ENCODE data around the gene PLAAT2.
"Not testable (repeated sequence)": the region's sequence is repeated elsewhere in the genome, so short reads cannot be mapped to it uniquely, and the experiment has no call there.

The PLAAT2 gene

DNA sequence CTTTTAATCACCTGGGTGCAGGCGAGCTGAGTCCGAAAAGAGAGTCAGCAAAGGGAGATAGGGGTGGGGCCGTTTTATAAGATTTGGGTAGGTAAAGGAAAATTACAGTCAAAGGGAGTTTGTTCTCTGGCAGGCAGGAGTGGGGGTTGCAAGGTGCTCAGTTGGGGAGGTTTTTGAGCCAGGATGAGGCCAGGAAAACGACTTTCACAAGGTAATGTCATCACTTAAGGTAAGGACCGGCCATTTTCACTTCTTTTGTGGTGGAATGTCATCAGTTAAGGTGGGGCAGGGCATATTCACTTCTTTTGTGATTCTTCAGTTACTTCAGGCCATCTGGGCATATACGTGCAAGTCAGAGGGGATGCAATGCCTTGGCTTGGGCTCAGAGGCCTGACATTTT lies 33.8 kb downstream of the PLAAT2 start:
- peaks cover 29% of the 10 kb centered on the region for H3K27me3 Mint-ChIP-seq
- H3K36me3 Mint-ChIP-seq (ENCODE audit: low read depth); H3K4me1 Mint-ChIP-seq (ENCODE audit: low read depth); H3K27ac Mint-ChIP-seq; H3K9me3 Mint-ChIP-seq; H3K4me3 Mint-ChIP-seq; intact Hi-C loops (cut with micrococcal nuclease): not testable (repeated sequence)

DNA sequence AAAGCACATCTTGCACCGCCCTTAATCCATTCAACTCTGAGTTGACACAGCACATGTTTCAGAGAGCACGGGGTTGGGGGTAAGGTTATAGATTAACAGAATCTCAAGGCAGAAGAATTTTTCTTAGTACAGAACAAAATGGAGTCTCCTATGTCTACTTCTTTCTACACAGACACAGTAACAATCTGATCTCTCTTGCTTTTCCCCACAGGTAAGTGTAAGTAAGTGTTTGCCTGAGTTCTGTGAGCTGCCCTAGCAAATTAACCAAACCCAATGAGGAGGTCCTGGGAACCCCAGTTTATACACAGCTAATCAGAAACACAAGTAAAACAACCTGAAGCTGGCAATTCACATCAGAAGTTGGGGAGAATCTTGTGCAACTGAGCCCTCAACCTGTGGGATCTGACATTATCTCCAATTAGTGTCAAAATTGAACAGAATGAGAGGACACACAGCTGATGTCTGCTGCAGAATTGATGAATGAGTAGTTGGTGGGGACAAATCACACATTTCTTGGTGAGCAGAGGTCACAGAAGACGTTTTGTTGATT lies 34.4 kb downstream of the PLAAT2 start:
- H3K36me3 Mint-ChIP-seq (ENCODE audit: low read depth); H3K4me3 Mint-ChIP-seq; H3K27ac Mint-ChIP-seq; H3K9me3 Mint-ChIP-seq; intact Hi-C loops (cut with micrococcal nuclease); H3K4me1 Mint-ChIP-seq (ENCODE audit: low read depth): not testable (repeated sequence)
- H3K27me3 Mint-ChIP-seq: peaks cover 29% of the 10 kb centered on the region

DNA sequence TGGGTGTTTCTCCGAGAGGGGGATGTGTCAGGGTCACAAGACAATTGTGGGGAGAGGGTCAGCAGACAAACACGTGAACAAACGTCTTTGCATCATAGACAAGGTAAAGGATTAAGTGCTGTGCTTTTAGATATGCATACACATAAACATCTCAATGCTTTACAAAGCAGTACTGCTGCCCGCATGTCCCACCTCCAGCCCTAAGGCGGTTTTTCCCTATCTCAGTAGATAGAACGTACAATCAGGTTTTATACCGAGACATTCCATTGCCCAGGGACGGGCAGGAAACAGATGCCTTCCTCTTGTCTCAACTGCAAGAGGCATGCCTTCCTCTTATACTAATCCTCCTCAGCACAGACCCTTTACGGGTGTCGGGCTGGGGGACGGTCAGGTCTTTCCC lies 35.0 kb downstream of the PLAAT2 start:
- H3K27ac Mint-ChIP-seq; H3K9me3 Mint-ChIP-seq; intact Hi-C loops (cut with micrococcal nuclease); H3K4me3 Mint-ChIP-seq; H3K4me1 Mint-ChIP-seq (ENCODE audit: low read depth); H3K36me3 Mint-ChIP-seq (ENCODE audit: low read depth): not testable (repeated sequence)
- H3K27me3 Mint-ChIP-seq: peaks cover 24% of the 10 kb centered on the region

DNA sequence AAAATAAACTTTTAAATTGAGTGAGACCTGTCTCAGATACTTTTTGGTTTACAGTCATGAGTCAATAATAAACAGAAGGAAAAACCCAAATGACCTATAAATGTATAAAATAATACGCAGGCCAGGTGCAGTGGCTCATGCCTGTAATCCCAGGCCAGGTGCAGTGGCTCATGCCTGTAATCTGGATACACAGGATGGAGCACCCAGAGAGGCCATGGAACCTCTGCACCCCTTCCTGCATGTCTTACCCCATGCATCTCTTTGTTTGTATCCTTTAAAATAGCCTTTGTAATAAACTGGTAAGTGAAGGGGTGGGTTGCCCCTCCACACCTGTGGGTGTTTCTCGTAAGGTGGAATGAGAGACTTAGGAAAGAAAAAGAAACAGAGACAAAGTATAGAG lies 35.5 kb downstream of the PLAAT2 start:
- Mint-ChIP-seq H3K36me3 (ENCODE audit: low read depth) (no peaks in the 10 kb centered on the region), H3K4me3 (no peak overlapping the region), H3K4me1 (ENCODE audit: low read depth) (peaks cover 10% of the 10 kb centered on the region), H3K27me3 (peaks cover 23% of the 10 kb centered on the region), H3K9me3 (no peaks in the 10 kb centered on the region), H3K27ac (no peak overlapping the region)
- intact Hi-C loops (cut with micrococcal nuclease): no loop called here

DNA sequence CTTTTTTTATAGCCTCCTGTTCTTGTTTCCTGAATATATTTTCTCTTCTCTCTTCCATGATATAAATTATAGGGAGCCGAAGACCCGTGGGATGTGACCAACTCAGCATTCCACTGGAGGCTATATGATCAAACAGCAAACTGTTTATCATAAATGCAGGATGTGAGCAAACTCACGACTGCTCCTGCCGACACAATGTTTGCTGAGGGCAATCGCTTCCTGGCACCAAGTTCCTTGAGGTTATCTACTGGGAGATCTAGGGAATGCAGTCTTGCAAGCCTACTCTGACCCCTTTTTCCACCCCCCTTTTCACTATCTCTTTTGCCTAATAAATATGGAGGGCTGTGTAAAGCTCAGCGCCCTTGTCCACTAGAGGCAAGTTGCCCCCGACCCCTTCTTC lies 40.0 kb downstream of the PLAAT2 start:
- intact Hi-C loops (cut with micrococcal nuclease): no loop called here
- Mint-ChIP-seq H3K4me1 (ENCODE audit: low read depth) (peaks cover 10% of the 10 kb centered on the region), H3K27ac (no peak overlapping the region), H3K9me3 (peaks cover 19% of the 10 kb centered on the region), H3K4me3 (no peak overlapping the region), H3K27me3 (peaks cover 10% of the 10 kb centered on the region), H3K36me3 (ENCODE audit: low read depth) (no peaks in the 10 kb centered on the region)

DNA sequence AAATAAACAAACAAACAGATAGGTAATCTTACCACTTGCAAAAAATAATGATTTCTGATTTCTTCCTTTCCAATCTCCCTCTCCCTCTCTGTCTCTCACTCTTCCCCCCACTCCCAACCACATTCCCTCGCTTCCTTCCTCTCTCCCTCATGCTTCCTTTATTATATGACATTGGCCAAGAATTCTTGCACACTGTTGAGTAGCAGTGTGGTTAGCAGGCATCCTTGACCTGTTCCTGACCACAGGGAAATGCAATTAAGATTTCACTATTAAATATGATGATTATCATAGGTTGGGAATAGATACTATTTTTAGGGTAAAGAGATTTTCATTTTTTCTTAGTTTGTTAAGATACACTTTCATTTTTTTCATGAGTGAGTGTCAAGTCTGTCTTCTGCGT lies 41.3 kb downstream of the PLAAT2 start:
- Mint-ChIP-seq H3K4me1 (ENCODE audit: low read depth) (peaks cover 5% of the 10 kb centered on the region), H3K27ac (no peak overlapping the region), H3K4me3 (no peak overlapping the region), H3K36me3 (ENCODE audit: low read depth) (no peaks in the 10 kb centered on the region), H3K27me3 (peaks cover 2% of the 10 kb centered on the region), H3K9me3 (peaks cover 19% of the 10 kb centered on the region)
- intact Hi-C loops (cut with micrococcal nuclease): no loop called here

DNA sequence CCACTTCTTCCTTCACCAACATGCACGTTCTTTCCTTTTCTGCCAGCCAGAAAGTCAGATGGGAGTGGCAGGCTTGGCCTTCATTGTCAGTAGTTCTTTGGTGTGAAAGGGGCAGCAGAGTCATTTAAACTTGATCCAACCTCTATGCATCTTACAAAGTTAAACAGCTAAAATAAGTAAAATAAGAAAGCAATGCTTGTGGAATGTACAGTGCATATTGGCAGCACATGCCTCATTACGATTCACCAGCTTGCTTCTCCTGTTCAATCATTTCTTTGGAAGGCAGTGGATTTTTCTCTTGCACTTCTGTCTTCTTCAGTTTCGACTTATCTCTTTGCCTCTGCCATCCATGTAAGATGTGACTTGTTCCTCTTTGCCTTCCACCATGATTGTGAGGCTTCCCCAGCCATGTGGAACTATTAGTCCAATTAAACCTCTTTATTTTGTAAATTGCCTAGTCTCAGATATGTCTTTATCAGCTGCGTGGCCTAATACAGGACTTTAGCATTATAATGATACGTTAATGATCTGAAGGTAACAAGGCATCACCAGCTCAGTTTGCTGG lies 42.5 kb downstream of the PLAAT2 start:
- Mint-ChIP-seq H3K27ac (no peak overlapping the region), H3K36me3 (ENCODE audit: low read depth) (no peaks in the 10 kb centered on the region), H3K4me1 (ENCODE audit: low read depth) (peaks cover 5% of the 10 kb centered on the region), H3K9me3 (peaks cover 19% of the 10 kb centered on the region), H3K4me3 (no peak overlapping the region), H3K27me3 (peaks cover 2% of the 10 kb centered on the region)
- intact Hi-C loops (cut with micrococcal nuclease): no loop called here

DNA sequence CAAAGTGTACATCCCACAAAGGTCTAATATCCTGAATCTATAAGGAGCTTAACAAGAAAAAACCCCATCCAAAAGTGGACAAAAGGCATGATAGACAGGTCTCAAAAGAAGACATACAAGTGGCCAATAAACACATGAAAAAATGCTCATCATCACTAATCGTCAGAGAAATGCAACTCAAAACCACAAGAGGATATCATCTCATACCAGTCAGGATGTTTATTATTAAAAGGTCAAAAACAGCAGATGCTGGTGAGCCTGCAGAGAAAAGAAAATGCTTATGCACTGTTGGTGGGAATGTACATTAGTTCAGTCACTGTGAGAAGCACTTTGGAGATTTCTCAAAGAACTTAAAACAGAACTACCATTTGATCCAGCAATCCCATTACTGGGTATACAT lies 44.6 kb downstream of the PLAAT2 start:
- H3K9me3 Mint-ChIP-seq: peaks cover 19% of the 10 kb centered on the region
- H3K36me3 Mint-ChIP-seq (ENCODE audit: low read depth): no peaks in the 10 kb centered on the region
- no peak overlapping the region for H3K27ac Mint-ChIP-seq
- intact Hi-C loops (cut with micrococcal nuclease): no loop called here
- H3K4me3 Mint-ChIP-seq: no peak overlapping the region
- H3K4me1 Mint-ChIP-seq (ENCODE audit: low read depth): peaks cover 5% of the 10 kb centered on the region
- peaks cover 2% of the 10 kb centered on the region for H3K27me3 Mint-ChIP-seq

DNA sequence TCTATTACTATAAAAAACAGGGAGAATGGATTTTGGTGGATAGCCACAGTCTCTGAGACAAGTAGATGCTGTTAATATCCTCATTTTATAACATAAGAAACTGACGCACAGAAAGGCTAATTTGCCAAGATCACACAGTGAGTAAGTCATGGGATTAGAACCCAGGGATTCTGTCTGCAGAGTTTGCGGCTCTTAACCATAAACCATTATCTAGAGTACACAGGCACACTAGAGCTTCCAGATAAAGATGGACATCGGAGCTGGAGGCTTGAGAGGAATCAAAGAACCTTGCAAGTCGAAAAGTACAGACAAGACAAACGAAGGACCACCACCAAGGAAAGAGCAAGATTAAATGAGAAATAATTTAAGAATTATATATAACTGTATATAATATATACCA lies 46.0 kb downstream of the PLAAT2 start:
- H3K4me3 Mint-ChIP-seq: no peak overlapping the region
- peaks cover 5% of the 10 kb centered on the region for H3K4me1 Mint-ChIP-seq (ENCODE audit: low read depth)
- intact Hi-C loops (cut with micrococcal nuclease): no loop called here
- H3K27ac Mint-ChIP-seq: no peak overlapping the region
- peaks cover 19% of the 10 kb centered on the region for H3K9me3 Mint-ChIP-seq
- H3K36me3 Mint-ChIP-seq (ENCODE audit: low read depth): no peaks in the 10 kb centered on the region
- H3K27me3 Mint-ChIP-seq: peaks cover 2% of the 10 kb centered on the region

DNA sequence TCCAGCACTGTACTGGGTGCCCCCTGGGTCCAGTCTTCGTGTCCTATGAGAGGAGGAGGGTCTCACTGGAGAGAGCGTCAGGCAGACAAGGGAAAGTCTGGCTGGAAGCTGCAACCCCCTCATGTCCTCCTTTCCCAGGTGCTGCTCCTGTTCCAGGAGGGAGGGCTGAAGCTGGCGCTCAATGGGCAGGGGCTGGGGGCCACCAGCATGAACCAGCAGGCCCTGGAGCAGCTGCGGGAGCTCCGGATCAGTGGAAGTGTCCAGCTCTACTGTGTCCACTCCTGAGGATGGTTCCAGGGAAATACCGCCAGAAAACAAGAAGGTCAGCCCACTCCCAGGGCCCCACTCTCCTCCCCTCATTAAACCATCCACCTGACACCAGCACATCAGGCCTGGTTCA lies 47.1 kb downstream of the PLAAT2 start:
- peaks cover 18% of the 10 kb centered on the region for H3K9me3 Mint-ChIP-seq
- H3K4me3 Mint-ChIP-seq: no peak overlapping the region
- no peaks in the 10 kb centered on the region for H3K27me3 Mint-ChIP-seq
- no peaks in the 10 kb centered on the region for H3K36me3 Mint-ChIP-seq (ENCODE audit: low read depth)
- intact Hi-C loops (cut with micrococcal nuclease): no loop called here
- H3K4me1 Mint-ChIP-seq (ENCODE audit: low read depth): no peaks in the 10 kb centered on the region
- H3K27ac Mint-ChIP-seq: no peak overlapping the region

DNA sequence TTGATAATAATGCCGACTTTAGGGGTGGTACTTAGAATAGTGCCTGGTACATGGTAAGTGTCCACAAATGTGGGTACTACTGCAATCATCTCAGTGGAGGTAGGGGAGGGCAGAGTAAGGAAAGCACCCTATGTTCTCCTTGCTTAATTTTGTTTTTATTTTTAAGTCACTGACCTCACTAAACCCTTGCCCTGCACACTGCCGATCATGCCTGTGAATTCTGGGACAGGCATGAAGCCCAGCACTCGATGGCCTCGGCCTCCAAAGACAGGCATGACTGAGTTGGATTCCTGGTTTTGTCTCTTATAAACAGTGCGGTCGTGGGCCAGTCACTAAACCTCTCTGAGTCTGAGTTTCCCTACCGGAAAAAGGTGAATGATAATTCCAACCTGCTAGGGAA lies 50.4 kb downstream of the PLAAT2 start:
- Mint-ChIP-seq H3K36me3 (ENCODE audit: low read depth) (no peaks in the 10 kb centered on the region), H3K27me3 (no peaks in the 10 kb centered on the region), H3K4me1 (ENCODE audit: low read depth) (peaks cover 11% of the 10 kb centered on the region), H3K27ac (no peak overlapping the region), H3K4me3 (no peak overlapping the region), H3K9me3 (no peaks in the 10 kb centered on the region)
- intact Hi-C loops (cut with micrococcal nuclease): no loop called here

DNA sequence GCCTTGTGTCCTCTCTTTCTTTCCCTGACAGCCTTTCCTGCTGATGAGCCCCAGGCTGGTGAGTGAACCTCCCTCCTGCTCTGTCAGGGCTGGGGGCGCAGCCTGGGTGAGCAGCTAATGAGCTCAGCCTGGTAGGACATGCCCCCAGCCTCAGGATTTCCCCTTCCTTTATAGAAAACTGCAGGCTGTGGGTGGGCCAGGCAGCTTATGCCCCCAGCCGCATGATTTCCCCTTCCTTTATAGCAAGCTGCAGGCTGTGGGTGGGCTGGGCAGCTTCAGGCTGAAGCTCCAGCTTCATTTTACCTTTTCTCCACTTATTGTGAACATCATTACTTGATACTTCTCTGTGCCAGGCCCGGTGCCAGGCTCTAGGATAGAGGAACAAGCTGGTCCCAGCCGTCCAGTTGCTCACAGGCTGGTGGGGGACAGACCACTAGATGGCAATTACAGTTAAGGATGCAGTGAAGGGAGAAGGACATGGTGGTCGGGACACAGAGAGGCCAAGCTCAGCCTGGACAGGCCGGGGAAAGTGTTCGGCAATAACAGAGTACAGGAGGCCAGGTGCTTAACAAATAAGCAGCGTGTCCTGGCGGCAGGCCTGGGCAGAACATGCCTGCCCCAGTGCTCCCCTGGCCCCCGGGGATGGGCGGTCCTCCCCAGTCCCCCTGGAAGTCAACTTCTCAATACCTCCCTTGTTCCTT lies 52.0 kb downstream of the PLAAT2 start:
- H3K4me1 Mint-ChIP-seq (ENCODE audit: low read depth): peaks cover 28% of the 10 kb centered on the region
- H3K36me3 Mint-ChIP-seq (ENCODE audit: low read depth): no peaks in the 10 kb centered on the region
- H3K27ac Mint-ChIP-seq: no peak overlapping the region
- intact Hi-C loops (cut with micrococcal nuclease): no loop called here
- no peak overlapping the region for H3K4me3 Mint-ChIP-seq
- H3K9me3 Mint-ChIP-seq: no peaks in the 10 kb centered on the region
- H3K27me3 Mint-ChIP-seq: peaks cover 4% of the 10 kb centered on the region

DNA sequence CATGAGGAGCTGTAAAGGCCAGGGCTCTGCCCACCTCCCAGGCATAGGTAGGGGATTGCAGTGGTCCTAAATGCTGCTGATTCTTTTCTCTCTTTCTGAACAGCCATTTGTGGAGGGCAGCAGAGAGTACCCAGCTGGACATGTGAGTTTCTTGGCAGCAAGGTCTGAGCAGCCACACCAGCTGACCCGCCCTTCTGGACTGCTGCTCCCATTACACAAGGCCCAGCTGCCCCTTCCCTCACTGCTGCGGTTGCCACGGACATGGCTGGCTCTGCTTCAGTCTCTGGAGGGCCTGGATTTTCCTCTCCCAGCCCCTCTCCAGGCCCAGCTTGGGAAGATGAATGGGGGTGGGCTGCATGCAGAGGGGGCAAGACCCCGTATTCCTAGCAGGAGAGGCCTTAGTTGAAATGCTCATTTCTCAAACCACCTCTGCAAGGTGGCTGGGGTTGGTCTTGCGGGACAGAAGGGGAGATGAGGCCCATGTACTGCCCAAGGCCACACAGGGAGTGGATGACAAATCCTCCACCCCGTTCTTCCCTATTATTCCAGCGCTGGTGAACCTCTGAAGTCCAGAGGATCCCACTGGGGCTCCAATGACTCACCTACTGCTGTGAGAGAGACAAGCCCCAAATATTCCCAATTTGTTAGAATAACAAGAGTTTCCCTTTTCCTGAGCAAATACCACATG lies 52.7 kb downstream of the PLAAT2 start:
- H3K9me3 Mint-ChIP-seq: no peaks in the 10 kb centered on the region
- peaks cover 8% of the 10 kb centered on the region for H3K27me3 Mint-ChIP-seq
- no peak overlapping the region for H3K4me3 Mint-ChIP-seq
- no peaks in the 10 kb centered on the region for H3K36me3 Mint-ChIP-seq (ENCODE audit: low read depth)
- no peak overlapping the region for H3K27ac Mint-ChIP-seq
- intact Hi-C loops (cut with micrococcal nuclease): no loop called here
- peaks cover 35% of the 10 kb centered on the region for H3K4me1 Mint-ChIP-seq (ENCODE audit: low read depth)

DNA sequence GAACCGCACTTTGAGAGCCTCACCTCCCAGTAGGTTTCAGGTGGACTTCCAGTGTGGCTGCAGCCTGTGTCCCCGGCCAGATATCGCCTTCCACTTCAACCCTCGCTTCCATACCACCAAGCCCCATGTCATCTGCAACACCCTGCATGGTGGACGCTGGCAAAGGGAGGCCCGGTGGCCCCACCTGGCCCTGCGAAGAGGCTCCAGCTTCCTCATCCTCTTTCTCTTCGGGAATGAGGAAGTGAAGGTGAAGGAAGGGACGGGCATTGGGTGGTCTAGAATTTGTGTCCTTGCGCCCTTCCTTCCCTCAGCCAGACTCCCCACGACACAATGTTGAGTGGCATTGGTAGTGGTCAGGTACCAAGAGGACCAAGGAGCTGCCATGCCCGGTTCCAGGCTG lies 54.4 kb downstream of the PLAAT2 start:
- Mint-ChIP-seq H3K36me3 (ENCODE audit: low read depth) (no peaks in the 10 kb centered on the region), H3K9me3 (no peaks in the 10 kb centered on the region), H3K27me3 (peaks cover 10% of the 10 kb centered on the region), H3K4me1 (ENCODE audit: low read depth) (peaks cover 52% of the 10 kb centered on the region), H3K4me3 (no peak overlapping the region), H3K27ac (no peak overlapping the region)
- intact Hi-C loops (cut with micrococcal nuclease): loop anchor here (1.0 kb wide), 1 partner anchor 29 kb away; no protein-coding TSS in a partner anchor
